ENCODE results near the gene RYR1. TPM values are rescaled to one million over a fixed set of nuclear protein-coding genes. Genes with fewer than 3 reads are reported as not detected.

The RYR1 gene
- total RNA-seq, 1 experiment from 2014 or later, result 0.45 TPM

DNA sequence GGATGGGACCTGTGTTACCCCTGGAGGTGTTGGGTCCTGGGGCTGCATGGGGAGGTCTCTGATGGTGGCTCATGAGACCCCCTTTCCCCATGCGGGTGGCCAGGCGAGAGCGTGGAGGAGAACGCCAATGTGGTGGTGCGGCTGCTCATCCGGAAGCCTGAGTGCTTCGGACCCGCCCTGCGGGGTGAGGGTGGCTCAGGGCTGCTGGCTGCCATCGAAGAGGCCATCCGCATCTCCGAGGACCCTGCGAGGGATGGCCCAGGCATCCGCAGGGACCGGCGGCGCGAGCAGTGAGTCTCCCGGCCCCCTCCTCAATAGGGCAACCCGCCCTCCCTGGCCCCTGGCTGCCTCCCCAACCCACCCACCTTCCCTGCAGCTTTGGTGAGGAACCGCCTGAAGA, 66.0 kb downstream of the RYR1 start:
- Histone ChIP-seq H3K27me3 (ENCODE audit: low read length) (no peaks in the 10 kb centered on the region), H3K79me2 (ENCODE audit: low read length) (no peaks in the 10 kb centered on the region), H4K20me1 (ENCODE audit: insufficient read depth, low read depth, low read length) (no peaks in the 10 kb centered on the region), H3K9me2 (replicated peaks; ENCODE audit: insufficient read depth, low read length) (no peaks in the 10 kb centered on the region), H3K4me1 (ENCODE audit: low read length) (no peaks in the 10 kb centered on the region), H3K27ac (ENCODE audit: low read length) (no peak overlapping the region), H3K36me3 (ENCODE audit: insufficient read depth, low read length) (no peaks in the 10 kb centered on the region), H3K9ac (ENCODE audit: low read length) (no peak overlapping the region), H3K4me3 (ENCODE audit: low read length) (no peak overlapping the region), H2AFZ (ENCODE audit: low read length) (no peak overlapping the region), H3K9me3 (ENCODE audit: low read length) (no peaks in the 10 kb centered on the region), H3K4me2 (ENCODE audit: low read depth, low read length, poor library complexity, severe bottlenecking) (no peak overlapping the region)
- no peak for DNase-seq

DNA sequence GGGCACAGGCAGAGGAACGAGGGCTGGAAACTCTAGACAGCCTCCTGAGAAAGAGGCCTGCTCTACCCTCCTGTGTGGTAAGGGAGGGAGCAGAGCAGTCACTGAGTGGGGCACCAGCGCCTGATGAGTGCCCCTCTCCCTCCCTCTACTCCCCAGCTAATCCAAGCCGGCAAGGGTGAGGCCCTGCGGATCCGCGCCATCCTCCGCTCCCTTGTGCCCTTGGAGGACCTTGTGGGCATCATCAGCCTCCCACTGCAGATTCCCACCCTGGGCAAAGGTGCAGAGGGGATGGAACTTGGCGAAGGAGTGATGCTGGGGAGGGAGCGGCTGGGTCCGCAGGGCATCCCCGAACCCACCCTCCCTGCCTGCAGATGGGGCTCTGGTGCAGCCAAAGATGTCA, 67.0 kb downstream of the RYR1 start:
- Histone ChIP-seq H3K9me3 (ENCODE audit: low read length) (no peaks in the 10 kb centered on the region), H3K4me2 (ENCODE audit: low read depth, low read length, poor library complexity, severe bottlenecking) (no peak overlapping the region), H3K9me2 (replicated peaks; ENCODE audit: insufficient read depth, low read length) (no peaks in the 10 kb centered on the region), H3K79me2 (ENCODE audit: low read length) (no peaks in the 10 kb centered on the region), H3K4me3 (ENCODE audit: low read length) (no peak overlapping the region), H2AFZ (ENCODE audit: low read length) (no peak overlapping the region), H3K36me3 (ENCODE audit: insufficient read depth, low read length) (no peaks in the 10 kb centered on the region), H3K4me1 (ENCODE audit: low read length) (no peaks in the 10 kb centered on the region), H4K20me1 (ENCODE audit: insufficient read depth, low read depth, low read length) (no peaks in the 10 kb centered on the region), H3K9ac (ENCODE audit: low read length) (no peak overlapping the region), H3K27ac (ENCODE audit: low read length) (no peak overlapping the region), H3K27me3 (ENCODE audit: low read length) (no peaks in the 10 kb centered on the region)
- DNase-seq, result no peak

DNA sequence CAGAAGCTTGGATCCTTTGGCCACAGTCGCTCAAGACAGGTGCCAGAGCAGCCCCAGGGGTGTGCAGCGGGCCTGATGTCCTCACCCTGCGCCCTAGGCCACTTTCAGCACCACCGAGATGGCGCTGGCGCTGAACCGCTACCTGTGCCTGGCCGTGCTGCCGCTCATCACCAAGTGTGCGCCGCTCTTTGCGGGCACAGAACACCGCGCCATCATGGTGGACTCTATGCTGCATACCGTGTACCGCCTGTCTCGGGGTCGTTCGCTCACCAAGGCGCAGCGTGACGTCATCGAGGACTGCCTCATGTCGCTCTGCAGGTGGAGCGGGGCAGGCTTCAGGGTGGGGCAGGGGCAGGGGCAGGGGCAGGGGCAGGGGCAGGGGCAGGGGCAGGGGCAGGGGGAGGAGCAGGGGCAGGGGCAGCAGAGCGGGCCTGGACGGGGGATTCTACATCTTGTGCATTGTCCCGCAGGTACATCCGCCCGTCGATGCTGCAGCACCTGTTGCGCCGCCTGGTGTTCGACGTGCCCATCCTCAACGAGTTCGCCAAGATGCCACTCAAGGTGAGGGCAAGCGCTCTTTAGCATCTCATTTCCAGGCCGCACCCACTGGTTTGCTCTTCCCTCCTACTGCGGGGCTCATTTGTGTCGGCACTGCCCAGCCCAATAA, 69.1 kb downstream of the RYR1 start:
- H3K4me2 ChIP-seq (ENCODE audit: low read depth, low read length, poor library complexity, severe bottlenecking), result no peak overlapping the region
- no peaks in the 10 kb centered on the region for H3K9me3 ChIP-seq (ENCODE audit: low read length)
- H3K9me2 ChIP-seq (replicated peaks; ENCODE audit: insufficient read depth, low read length), result no peaks in the 10 kb centered on the region
- no peaks in the 10 kb centered on the region for H3K36me3 ChIP-seq (ENCODE audit: insufficient read depth, low read length)
- no peak overlapping the region for H3K27ac ChIP-seq (ENCODE audit: low read length)
- H3K4me1 ChIP-seq (ENCODE audit: low read length), result no peaks in the 10 kb centered on the region
- H2AFZ ChIP-seq (ENCODE audit: low read length), result no peak overlapping the region
- no peak overlapping the region for H3K9ac ChIP-seq (ENCODE audit: low read length)
- no peak overlapping the region for H3K4me3 ChIP-seq (ENCODE audit: low read length)
- no peaks in the 10 kb centered on the region for H3K79me2 ChIP-seq (ENCODE audit: low read length)
- no peaks in the 10 kb centered on the region for H4K20me1 ChIP-seq (ENCODE audit: insufficient read depth, low read depth, low read length)
- no peaks in the 10 kb centered on the region for H3K27me3 ChIP-seq (ENCODE audit: low read length)
- DNase-seq, result no peak

DNA sequence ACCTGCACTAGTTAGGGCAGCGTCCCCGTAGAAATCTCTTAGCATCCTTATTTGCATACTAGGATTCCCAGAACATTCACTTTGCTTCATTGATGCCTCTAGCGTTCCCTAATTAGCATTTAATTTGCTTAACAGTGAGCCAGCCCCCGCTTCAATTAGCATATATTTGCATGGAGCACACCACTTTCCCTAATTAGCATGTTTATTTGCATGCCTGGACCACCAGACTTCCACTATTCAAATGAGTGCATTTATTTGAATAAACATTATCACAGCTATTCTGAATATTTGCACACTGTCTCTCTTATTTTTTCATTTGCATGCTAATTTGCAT, 69.6 kb downstream of the RYR1 start:
- Histone ChIP-seq H3K4me1 (ENCODE audit: low read length) (no peaks in the 10 kb centered on the region), H3K9me2 (replicated peaks; ENCODE audit: insufficient read depth, low read length) (no peaks in the 10 kb centered on the region)
- DNase-seq, result no peak

DNA sequence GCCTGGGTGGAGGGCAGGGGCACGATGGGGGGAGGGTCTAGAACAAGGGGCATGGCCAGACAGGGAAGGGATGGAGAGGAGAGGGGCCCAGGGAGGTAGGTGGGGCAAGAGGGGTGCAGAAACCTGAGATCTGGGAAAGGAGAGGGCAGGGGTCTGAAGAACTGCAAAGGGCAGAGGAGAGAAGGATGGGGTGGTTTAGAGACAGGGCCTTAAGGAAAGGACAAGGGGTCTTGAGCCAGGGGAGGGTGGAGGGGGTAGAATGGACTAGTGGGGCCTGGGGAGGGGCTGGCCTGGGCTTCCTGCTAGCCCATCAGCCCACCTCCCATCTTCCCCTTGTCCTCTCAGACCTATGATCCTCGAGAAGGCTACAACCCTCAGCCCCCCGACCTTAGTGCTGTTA, 72.5 kb downstream of the RYR1 start:
- Histone ChIP-seq H3K9ac (ENCODE audit: low read length) (no peak overlapping the region), H3K79me2 (ENCODE audit: low read length) (no peaks in the 10 kb centered on the region), H3K27ac (ENCODE audit: low read length) (no peak overlapping the region), H3K27me3 (ENCODE audit: low read length) (no peaks in the 10 kb centered on the region), H3K36me3 (ENCODE audit: insufficient read depth, low read length) (no peaks in the 10 kb centered on the region), H3K4me1 (ENCODE audit: low read length) (no peaks in the 10 kb centered on the region), H2AFZ (ENCODE audit: low read length) (no peak overlapping the region), H4K20me1 (ENCODE audit: insufficient read depth, low read depth, low read length) (no peaks in the 10 kb centered on the region), H3K9me2 (replicated peaks; ENCODE audit: insufficient read depth, low read length) (no peaks in the 10 kb centered on the region), H3K4me3 (ENCODE audit: low read length) (no peak overlapping the region), H3K9me3 (ENCODE audit: low read length) (no peaks in the 10 kb centered on the region), H3K4me2 (ENCODE audit: low read depth, low read length, poor library complexity, severe bottlenecking) (no peak overlapping the region)
- no peak for DNase-seq

More for the DNA sequence above, 69.6 kb downstream of the RYR1 start:
- Histone ChIP-seq H3K27me3 (ENCODE audit: low read length) (no peaks in the 10 kb centered on the region), H3K9ac (ENCODE audit: low read length) (no peak overlapping the region), H3K4me3 (ENCODE audit: low read length) (no peak overlapping the region), H4K20me1 (ENCODE audit: insufficient read depth, low read depth, low read length) (no peaks in the 10 kb centered on the region), H3K4me2 (ENCODE audit: low read depth, low read length, poor library complexity, severe bottlenecking) (no peak overlapping the region), H3K79me2 (ENCODE audit: low read length) (no peaks in the 10 kb centered on the region), H3K9me3 (ENCODE audit: low read length) (no peaks in the 10 kb centered on the region), H3K27ac (ENCODE audit: low read length) (no peak overlapping the region), H3K36me3 (ENCODE audit: insufficient read depth, low read length) (no peaks in the 10 kb centered on the region), H2AFZ (ENCODE audit: low read length) (no peak overlapping the region)

DNA sequence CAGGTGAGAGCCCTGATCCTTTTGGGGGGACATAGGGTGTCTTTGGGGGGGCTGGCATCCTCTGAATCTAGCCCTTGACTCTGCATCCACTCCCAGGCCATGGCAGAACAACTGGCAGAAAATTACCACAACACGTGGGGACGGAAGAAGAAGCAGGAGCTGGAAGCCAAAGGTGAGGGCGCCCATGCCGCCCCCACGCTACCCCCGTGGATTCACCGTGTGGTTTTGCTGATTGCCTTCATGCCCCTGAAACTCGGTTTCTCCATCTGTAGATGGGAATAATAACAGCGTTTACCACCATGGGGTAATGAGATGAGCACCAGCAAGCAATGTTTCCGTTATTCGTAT, 72.9 kb downstream of the RYR1 start:
- Histone ChIP-seq H3K4me3 (ENCODE audit: low read length) (no peak overlapping the region), H3K27me3 (ENCODE audit: low read length) (no peaks in the 10 kb centered on the region), H3K27ac (ENCODE audit: low read length) (no peak overlapping the region), H3K9ac (ENCODE audit: low read length) (no peak overlapping the region), H4K20me1 (ENCODE audit: insufficient read depth, low read depth, low read length) (no peaks in the 10 kb centered on the region), H3K4me1 (ENCODE audit: low read length) (no peaks in the 10 kb centered on the region), H3K36me3 (ENCODE audit: insufficient read depth, low read length) (no peaks in the 10 kb centered on the region), H2AFZ (ENCODE audit: low read length) (0 out of 2 replicates have a peak overlapping the region, but pooled peaks have one; percentile 42), H3K79me2 (ENCODE audit: low read length) (no peaks in the 10 kb centered on the region), H3K4me2 (ENCODE audit: low read depth, low read length, poor library complexity, severe bottlenecking) (no peak overlapping the region), H3K9me3 (ENCODE audit: low read length) (no peaks in the 10 kb centered on the region), H3K9me2 (replicated peaks; ENCODE audit: insufficient read depth, low read length) (no peaks in the 10 kb centered on the region)
- DNase-seq, result no peak

DNA sequence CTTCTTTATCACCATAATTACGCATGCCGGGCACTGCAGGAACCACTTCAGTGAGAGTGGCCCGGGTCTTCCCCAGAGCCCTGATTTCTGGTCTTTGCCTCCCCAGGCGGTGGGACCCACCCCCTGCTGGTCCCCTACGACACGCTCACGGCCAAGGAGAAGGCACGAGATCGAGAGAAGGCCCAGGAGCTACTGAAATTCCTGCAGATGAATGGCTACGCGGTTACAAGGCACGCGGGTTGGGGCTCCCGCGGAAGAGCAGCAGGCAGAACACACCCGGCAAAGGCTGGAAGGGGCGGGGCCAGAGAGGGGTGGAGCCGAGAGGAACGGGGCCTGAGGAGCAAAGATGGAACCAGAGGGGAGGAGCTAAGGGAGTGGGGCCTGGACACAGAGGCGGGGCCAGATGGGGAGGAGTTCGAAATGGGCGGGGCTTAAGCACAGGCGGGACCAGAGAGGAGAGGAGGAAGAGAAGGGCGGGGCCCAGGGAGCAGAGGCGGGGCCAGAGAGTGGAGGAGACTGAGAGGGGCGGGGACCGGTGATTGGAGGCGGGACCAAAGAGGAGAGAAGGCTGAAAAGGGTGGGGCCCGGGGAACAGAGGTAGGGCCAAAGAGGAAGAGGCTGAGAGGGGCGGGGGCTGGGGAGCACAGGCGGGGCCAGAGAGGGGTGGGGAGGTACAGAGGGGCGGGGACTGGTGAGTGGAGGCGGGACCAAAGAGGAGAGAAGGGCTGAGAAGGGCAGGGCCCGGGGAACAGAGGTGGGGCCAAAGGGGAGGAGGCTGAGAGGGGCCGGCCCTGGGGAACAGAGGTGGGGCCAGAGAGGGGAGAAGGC, 73.4 kb downstream of the RYR1 start:
- Histone ChIP-seq H3K9me2 (replicated peaks; ENCODE audit: insufficient read depth, low read length) (no peaks in the 10 kb centered on the region), H3K79me2 (ENCODE audit: low read length) (no peaks in the 10 kb centered on the region), H2AFZ (ENCODE audit: low read length) (0 out of 2 replicates have a peak overlapping the region, but pooled peaks have one; percentile 42), H3K27ac (ENCODE audit: low read length) (no peak overlapping the region), H3K9me3 (ENCODE audit: low read length) (no peaks in the 10 kb centered on the region), H3K9ac (ENCODE audit: low read length) (no peak overlapping the region), H3K36me3 (ENCODE audit: insufficient read depth, low read length) (no peaks in the 10 kb centered on the region), H3K4me2 (ENCODE audit: low read depth, low read length, poor library complexity, severe bottlenecking) (no peak overlapping the region), H3K4me1 (ENCODE audit: low read length) (no peaks in the 10 kb centered on the region), H3K4me3 (ENCODE audit: low read length) (no peak overlapping the region), H3K27me3 (ENCODE audit: low read length) (no peaks in the 10 kb centered on the region), H4K20me1 (ENCODE audit: insufficient read depth, low read depth, low read length) (no peaks in the 10 kb centered on the region)
- peak; percentile 98 for DNase-seq

DNA sequence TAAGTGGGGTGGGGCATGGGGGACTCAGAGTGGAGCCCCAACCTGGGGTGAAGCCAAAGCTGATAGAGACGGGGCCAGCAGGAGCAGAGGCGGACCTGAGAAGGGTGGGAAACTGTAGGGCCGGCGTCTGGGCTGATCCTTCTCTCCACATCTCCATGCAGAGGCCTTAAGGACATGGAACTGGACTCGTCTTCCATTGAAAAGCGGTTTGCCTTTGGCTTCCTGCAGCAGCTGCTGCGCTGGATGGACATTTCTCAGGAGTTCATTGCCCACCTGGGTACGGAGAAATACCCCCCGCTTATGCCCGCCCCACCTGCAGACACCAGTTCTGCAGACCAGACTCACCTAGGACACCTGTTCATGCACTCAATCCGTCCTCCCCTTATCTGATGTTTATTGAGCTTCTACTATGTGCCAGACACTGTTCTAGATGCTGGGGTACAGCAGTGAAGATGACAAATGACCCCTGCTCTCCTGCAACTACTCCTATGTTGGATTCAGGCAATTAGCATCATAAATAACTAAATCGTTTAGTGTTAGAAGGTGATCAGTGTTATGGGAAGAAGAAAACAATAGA, 74.1 kb downstream of the RYR1 start:
- Histone ChIP-seq H3K4me3 (ENCODE audit: low read length) (no peak overlapping the region), H3K36me3 (ENCODE audit: insufficient read depth, low read length) (no peaks in the 10 kb centered on the region), H3K4me2 (ENCODE audit: low read depth, low read length, poor library complexity, severe bottlenecking) (no peak overlapping the region), H3K27me3 (ENCODE audit: low read length) (no peaks in the 10 kb centered on the region), H3K9me2 (replicated peaks; ENCODE audit: insufficient read depth, low read length) (no peaks in the 10 kb centered on the region), H3K9ac (ENCODE audit: low read length) (no peak overlapping the region), H3K9me3 (ENCODE audit: low read length) (no peaks in the 10 kb centered on the region), H4K20me1 (ENCODE audit: insufficient read depth, low read depth, low read length) (no peaks in the 10 kb centered on the region), H3K79me2 (ENCODE audit: low read length) (no peaks in the 10 kb centered on the region), H3K27ac (ENCODE audit: low read length) (no peak overlapping the region), H2AFZ (ENCODE audit: low read length) (no peak overlapping the region), H3K4me1 (ENCODE audit: low read length) (no peaks in the 10 kb centered on the region)
- no peak for DNase-seq

Measured in Karpas-422 (cell line).